NCI-H510A treated with DMSO at 0.1 percent for 48 hours (cell line): ENCODE data around the gene EMC6.
"Not testable (repeated sequence)": the region's sequence is repeated elsewhere in the genome, so short reads cannot be mapped to it uniquely, and the experiment has no call there.

ENCODE experiments used
- DNase-seq: peaks from one replicate; lab custom pipeline; 2025; lab: John Stamatoyannopoulos, UW

The EMC6 gene

GRCh38 chr17:3681057-3681456 is 12.4 kb downstream of the EMC6 start:
- DNase-seq: no peak

- DNase-seq: no peak
Measured at GRCh38 chr17:3681565-3681964, 13.0 kb downstream of the EMC6 start.

- DNase-seq: no peak
Measured at GRCh38 chr17:3682033-3682432, 13.4 kb downstream of the EMC6 start.

- DNase-seq: no peak
Measured at GRCh38 chr17:3683054-3683511, 14.5 kb downstream of the EMC6 start.

GRCh38 chr17:3685174-3685573 is 16.6 kb downstream of the EMC6 start:
- DNase-seq: no peak

- no peak for DNase-seq
Measured at GRCh38 chr17:3688027-3688553, 19.5 kb downstream of the EMC6 start.

- DNase-seq: no peak
Measured at GRCh38 chr17:3688852-3689261, 20.2 kb downstream of the EMC6 start.

GRCh38 chr17:3689262-3690093 is 20.9 kb downstream of the EMC6 start:
- DNase-seq: no peak

- DNase-seq: no peak
Measured at GRCh38 chr17:3690094-3690715, 21.6 kb downstream of the EMC6 start.

- no peak for DNase-seq
Measured at GRCh38 chr17:3691617-3692067, 23.0 kb downstream of the EMC6 start.

GRCh38 chr17:3692346-3692745 is 23.7 kb downstream of the EMC6 start:
- DNase-seq: no peak

GRCh38 chr17:3693141-3693540 is 24.5 kb downstream of the EMC6 start:
- DNase-seq: no peak

- no peak for DNase-seq
Measured at GRCh38 chr17:3693829-3694231, 25.2 kb downstream of the EMC6 start.

- DNase-seq: no peak
Measured at GRCh38 chr17:3695129-3695722, 26.6 kb downstream of the EMC6 start.

GRCh38 chr17:3695723-3696411 is 27.3 kb downstream of the EMC6 start, which contains the start of gene P2RX5:
P2RX5 (minus strand) TSS chr17:3696155; CDS start chr17:3696005, 150 bp downstream.
- no peak for DNase-seq

- DNase-seq: no peak
Measured at GRCh38 chr17:3697103-3697476, 28.5 kb downstream of the EMC6 start.

- no peak for DNase-seq
Measured at GRCh38 chr17:3698139-3698538, 29.5 kb downstream of the EMC6 start.

GRCh38 chr17:3699951-3700350 is 31.3 kb downstream of the EMC6 start:
- no peak for DNase-seq

GRCh38 chr17:3702041-3702539 is 33.5 kb downstream of the EMC6 start:
- DNase-seq: not testable (repeated sequence)

GRCh38 chr17:3704931-3705717 is 36.5 kb downstream of the EMC6 start:
- DNase-seq: no peak

GRCh38 chr17:3705718-3705984 is 37.0 kb downstream of the EMC6 start:
- DNase-seq: not testable (repeated sequence)
